ENCODE data around the gene PLCH2.
"Not testable (repeated sequence)": the region's sequence is repeated elsewhere in the genome, so short reads cannot be mapped to it uniquely, and the experiment has no call there.

Gene PLCH2

GRCh38 chr1:2438038-2438437 lies 38.1 kb upstream of the PLCH2 start:
- DNase-seq (no peak), ATAC-seq (ENCODE audit: insufficient read depth, low read depth) (no peak)
- H4K20me1 ChIP-seq (ENCODE audit: insufficient read depth, low read length) = peaks cover 2% of the 10 kb centered on the region; the same call in 1 of the 2 replicates
- H3K79me2 ChIP-seq (ENCODE audit: insufficient read depth, low read length) = no peaks in the 10 kb centered on the region
- H3K9ac ChIP-seq (ENCODE audit: low read depth, low read length) = no peak overlapping the region
- H3K9me3 ChIP-seq (ENCODE audit: insufficient read depth, low read length, severe bottlenecking) = no peaks in the 10 kb centered on the region
- H3K4me1 ChIP-seq (ENCODE audit: insufficient read depth, low read length) = no peaks in the 10 kb centered on the region
- H3K36me3 ChIP-seq (ENCODE audit: insufficient read depth, low read length) = no peaks in the 10 kb centered on the region
- no peak overlapping the region for H3K4me3 ChIP-seq (ENCODE audit: low read depth in 1 of 2, low read length in 2 of 2)
- H3K4me2 ChIP-seq (ENCODE audit: insufficient read depth, low read length) = no peak overlapping the region
- H3K27ac ChIP-seq (ENCODE audit: low read length) = no peak overlapping the region
- no peaks in the 10 kb centered on the region for H3K27me3 ChIP-seq (ENCODE audit: insufficient read depth, low read length, poor library complexity)
- TF ChIP-seq EZH2 (IDR thresholded peaks at IDR 0.05; ENCODE audit: borderline replicate concordance, low read depth, low read length, severe bottlenecking) = no peak
- H2AFZ ChIP-seq (ENCODE audit: low read depth, low read length) = no peak overlapping the region

GRCh38 chr1:2438641-2439040 lies 37.4 kb upstream of the PLCH2 start:
- TF ChIP-seq CTCF (IDR thresholded peaks at IDR 0.05; ENCODE audit: borderline replicate concordance, extremely low read depth, low read length, poor library complexity, severe bottlenecking) (no peak), EZH2 (IDR thresholded peaks at IDR 0.05; ENCODE audit: borderline replicate concordance, low read depth, low read length, severe bottlenecking) (no peak)
- H3K4me3 ChIP-seq (ENCODE audit: low read depth in 1 of 2, low read length in 2 of 2) = no peak overlapping the region
- H4K20me1 ChIP-seq (ENCODE audit: insufficient read depth, low read length) = peaks cover 2% of the 10 kb centered on the region; the same call in 1 of the 2 replicates
- no peak overlapping the region for H2AFZ ChIP-seq (ENCODE audit: low read depth, low read length)
- H3K27ac ChIP-seq (ENCODE audit: low read length) = no peak overlapping the region
- ATAC-seq (ENCODE audit: insufficient read depth, low read depth) (no peak), DNase-seq (no peak)
- H3K4me1 ChIP-seq (ENCODE audit: insufficient read depth, low read length) = no peaks in the 10 kb centered on the region
- no peaks in the 10 kb centered on the region for H3K27me3 ChIP-seq (ENCODE audit: insufficient read depth, low read length, poor library complexity)
- H3K9me3 ChIP-seq (ENCODE audit: insufficient read depth, low read length, severe bottlenecking) = no peaks in the 10 kb centered on the region
- no peak overlapping the region for H3K9ac ChIP-seq (ENCODE audit: low read depth, low read length)
- no peaks in the 10 kb centered on the region for H3K79me2 ChIP-seq (ENCODE audit: insufficient read depth, low read length)
- H3K36me3 ChIP-seq (ENCODE audit: insufficient read depth, low read length) = no peaks in the 10 kb centered on the region
- no peak overlapping the region for H3K4me2 ChIP-seq (ENCODE audit: insufficient read depth, low read length)

- Histone ChIP-seq H4K20me1 (ENCODE audit: insufficient read depth, low read length) (peaks cover 2% of the 10 kb centered on the region; the same call in 1 of the 2 replicates), H3K79me2 (ENCODE audit: insufficient read depth, low read length) (no peaks in the 10 kb centered on the region), H3K9me3 (ENCODE audit: insufficient read depth, low read length, severe bottlenecking) (no peaks in the 10 kb centered on the region), H3K4me1 (ENCODE audit: insufficient read depth, low read length) (no peaks in the 10 kb centered on the region), H3K9ac (ENCODE audit: low read depth, low read length) (no peak overlapping the region), H3K4me2 (ENCODE audit: insufficient read depth, low read length) (no peak overlapping the region), H3K27ac (ENCODE audit: low read length) (no peak overlapping the region), H2AFZ (ENCODE audit: low read depth, low read length) (no peak overlapping the region), H3K36me3 (ENCODE audit: insufficient read depth, low read length) (no peaks in the 10 kb centered on the region), H3K27me3 (ENCODE audit: insufficient read depth, low read length, poor library complexity) (no peaks in the 10 kb centered on the region), H3K4me3 (ENCODE audit: low read depth in 1 of 2, low read length in 2 of 2) (no peak overlapping the region)
- DNase-seq (no peak), ATAC-seq (ENCODE audit: insufficient read depth, low read depth) (no peak)
- no peak for TF ChIP-seq EZH2 (IDR thresholded peaks at IDR 0.05; ENCODE audit: borderline replicate concordance, low read depth, low read length, severe bottlenecking)
- TF ChIP-seq CTCF (IDR thresholded peaks at IDR 0.05; ENCODE audit: borderline replicate concordance, extremely low read depth, low read length, poor library complexity, severe bottlenecking) = no peak
Observed at GRCh38 chr1:2439369-2439768, 36.7 kb upstream of the PLCH2 start.

GRCh38 chr1:2440346-2440745 lies 35.7 kb upstream of the PLCH2 start:
- DNase-seq; H3K4me1 ChIP-seq (ENCODE audit: insufficient read depth, low read length); H3K4me3 ChIP-seq (ENCODE audit: low read depth in 1 of 2, low read length in 2 of 2); H3K4me2 ChIP-seq (ENCODE audit: insufficient read depth, low read length); H3K79me2 ChIP-seq (ENCODE audit: insufficient read depth, low read length); H4K20me1 ChIP-seq (ENCODE audit: insufficient read depth, low read length); H2AFZ ChIP-seq (ENCODE audit: low read depth, low read length); H3K27me3 ChIP-seq (ENCODE audit: insufficient read depth, low read length, poor library complexity); H3K27ac ChIP-seq (ENCODE audit: low read length); H3K36me3 ChIP-seq (ENCODE audit: insufficient read depth, low read length); H3K9ac ChIP-seq (ENCODE audit: low read depth, low read length); ATAC-seq (ENCODE audit: insufficient read depth, low read depth); H3K9me3 ChIP-seq (ENCODE audit: insufficient read depth, low read length, severe bottlenecking): not testable (repeated sequence)

Data from DND-41 (cell line).